Chondrocyte (in vitro differentiated cells): ENCODE measurements around the gene SIGLEC7. TPM values are rescaled to one million over a fixed set of nuclear protein-coding genes. Genes with fewer than 3 reads are reported as not detected.

Experiments used
- DNase-seq: peaks from one replicate; pipeline ENCODE4 v3.0.0; 2021; ENCODE audit warnings: mixed read lengths, low spot score
- H3K27ac Mint-ChIP-seq: one replicate; pipeline ENCODE4 v1.8.0; 2021; ENCODE audit warnings: mild to moderate bottlenecking, moderate library complexity, mixed read lengths; ENCODE audit not compliant: unreplicated experiment
- H3K27me3 Mint-ChIP-seq: 2 replicates; pipeline ENCODE4 v1.8.0; 2021; ENCODE audit warnings: low read depth, mixed read lengths
- H3K36me3 Mint-ChIP-seq: 2 replicates; pipeline ENCODE4 v1.8.0; 2021; ENCODE audit warnings: low read depth, mixed read lengths
- H3K4me1 Mint-ChIP-seq: 2 replicates; pipeline ENCODE4 v1.8.0; 2021; ENCODE audit warnings: low read depth, mild to moderate bottlenecking, mixed read lengths
- H3K4me3 Mint-ChIP-seq: one replicate; pipeline ENCODE4 v1.8.0; 2021; ENCODE audit warnings: mild to moderate bottlenecking, moderate library complexity, mixed read lengths; ENCODE audit not compliant: unreplicated experiment
- H3K9me3 Mint-ChIP-seq: 2 replicates; pipeline ENCODE4 v1.8.0; 2021; ENCODE audit warnings: low read depth, mixed read lengths
- total RNA-seq: library from RNA; stranded (reverse); gene quantifications from 3 replicates; pipeline ENCODE4 v1.2.1, GENCODE V29; 2021
- TF ChIP-seq, protein P1 (sequence below): fragments of 200-600 bp; sonication (generic); IDR thresholded peaks from 2 replicates; pipeline ENCODE4 v1.5.0; 2021; ENCODE audit warnings: antibody characterized with exemption, mild to moderate bottlenecking, moderate library complexity

The SIGLEC7 gene
- total RNA-seq, 1 donor from 2014 or later = not detected

DNA sequence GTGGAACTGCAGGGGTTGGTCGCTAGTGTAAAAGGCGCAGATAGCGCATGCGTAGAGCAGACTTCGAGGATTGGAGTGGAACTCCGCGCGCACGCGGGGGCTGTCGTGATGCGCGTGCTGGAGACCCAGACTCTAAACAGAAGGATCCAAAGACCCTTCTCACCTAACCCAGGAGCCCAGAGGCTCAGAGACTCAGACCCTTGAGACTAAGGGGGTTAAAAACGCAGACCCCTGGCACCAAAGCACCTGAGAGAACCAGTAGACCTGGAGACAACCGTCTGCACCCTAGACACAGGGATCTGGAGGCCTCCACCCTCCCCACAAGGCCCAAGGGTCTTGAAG lies 33.3 kb upstream of the SIGLEC7 start:
- Mint-ChIP-seq H3K36me3 (peaks cover 2% of the 10 kb centered on the region), H3K27me3 (peaks cover 3% of the 10 kb centered on the region), H3K4me1 (peaks cover 12% of the 10 kb centered on the region), H3K4me3 (peak overlapping the region; percentile 91), H3K9me3 (no peaks in the 10 kb centered on the region), H3K27ac (peak overlapping the region; percentile 93)
- TF ChIP-seq, protein P1, sequence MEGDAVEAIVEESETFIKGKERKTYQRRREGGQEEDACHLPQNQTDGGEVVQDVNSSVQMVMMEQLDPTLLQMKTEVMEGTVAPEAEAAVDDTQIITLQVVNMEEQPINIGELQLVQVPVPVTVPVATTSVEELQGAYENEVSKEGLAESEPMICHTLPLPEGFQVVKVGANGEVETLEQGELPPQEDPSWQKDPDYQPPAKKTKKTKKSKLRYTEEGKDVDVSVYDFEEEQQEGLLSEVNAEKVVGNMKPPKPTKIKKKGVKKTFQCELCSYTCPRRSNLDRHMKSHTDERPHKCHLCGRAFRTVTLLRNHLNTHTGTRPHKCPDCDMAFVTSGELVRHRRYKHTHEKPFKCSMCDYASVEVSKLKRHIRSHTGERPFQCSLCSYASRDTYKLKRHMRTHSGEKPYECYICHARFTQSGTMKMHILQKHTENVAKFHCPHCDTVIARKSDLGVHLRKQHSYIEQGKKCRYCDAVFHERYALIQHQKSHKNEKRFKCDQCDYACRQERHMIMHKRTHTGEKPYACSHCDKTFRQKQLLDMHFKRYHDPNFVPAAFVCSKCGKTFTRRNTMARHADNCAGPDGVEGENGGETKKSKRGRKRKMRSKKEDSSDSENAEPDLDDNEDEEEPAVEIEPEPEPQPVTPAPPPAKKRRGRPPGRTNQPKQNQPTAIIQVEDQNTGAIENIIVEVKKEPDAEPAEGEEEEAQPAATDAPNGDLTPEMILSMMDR = no peak
- DNase-seq = no peak

DNA sequence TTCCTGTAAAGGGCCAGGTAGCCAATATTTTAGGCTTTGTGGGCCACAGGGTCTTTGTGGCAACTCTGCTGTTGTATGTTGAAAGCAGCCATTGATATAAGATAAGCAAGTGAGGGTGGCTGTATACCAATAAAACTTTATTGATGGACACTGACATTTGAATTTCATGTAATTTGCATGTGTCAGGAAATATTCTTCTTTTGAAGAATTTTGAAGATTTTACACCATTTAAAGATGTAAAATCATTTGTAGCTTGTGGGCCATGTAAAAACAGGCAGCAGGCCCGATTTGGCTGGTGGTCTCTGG lies 31.5 kb upstream of the SIGLEC7 start:
- Mint-ChIP-seq H3K36me3 (no peaks in the 10 kb centered on the region), H3K27me3 (peaks cover 9% of the 10 kb centered on the region)

DNA sequence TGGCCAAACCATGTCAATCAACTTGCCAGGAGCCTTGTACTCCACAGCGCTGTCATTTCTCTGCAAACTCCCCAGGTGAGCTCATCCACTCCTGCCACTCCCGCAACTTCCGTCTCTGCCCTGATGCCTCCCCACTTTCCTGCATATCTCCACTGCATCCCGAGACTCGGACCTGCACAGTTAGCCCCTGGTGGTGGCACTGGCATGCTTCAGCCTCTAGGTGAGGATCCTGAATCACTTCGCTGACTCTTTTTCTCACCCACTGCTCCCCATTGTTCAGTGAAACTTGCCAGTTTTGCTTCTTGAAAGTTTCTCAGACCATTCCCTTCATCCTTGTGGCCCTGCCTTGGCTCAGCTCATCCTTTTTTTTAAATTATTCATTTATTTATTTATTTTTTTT lies 30.5 kb upstream of the SIGLEC7 start:
- H3K4me1 Mint-ChIP-seq = peaks cover 12% of the 10 kb centered on the region

More for the DNA sequence above, 31.5 kb upstream of the SIGLEC7 start:
- TF ChIP-seq, protein P1 = no peak
- Mint-ChIP-seq H3K27ac (no peak overlapping the region), H3K4me3 (no peak overlapping the region), H3K4me1 (peaks cover 12% of the 10 kb centered on the region), H3K9me3 (no peaks in the 10 kb centered on the region)
- DNase-seq = no peak

DNA sequence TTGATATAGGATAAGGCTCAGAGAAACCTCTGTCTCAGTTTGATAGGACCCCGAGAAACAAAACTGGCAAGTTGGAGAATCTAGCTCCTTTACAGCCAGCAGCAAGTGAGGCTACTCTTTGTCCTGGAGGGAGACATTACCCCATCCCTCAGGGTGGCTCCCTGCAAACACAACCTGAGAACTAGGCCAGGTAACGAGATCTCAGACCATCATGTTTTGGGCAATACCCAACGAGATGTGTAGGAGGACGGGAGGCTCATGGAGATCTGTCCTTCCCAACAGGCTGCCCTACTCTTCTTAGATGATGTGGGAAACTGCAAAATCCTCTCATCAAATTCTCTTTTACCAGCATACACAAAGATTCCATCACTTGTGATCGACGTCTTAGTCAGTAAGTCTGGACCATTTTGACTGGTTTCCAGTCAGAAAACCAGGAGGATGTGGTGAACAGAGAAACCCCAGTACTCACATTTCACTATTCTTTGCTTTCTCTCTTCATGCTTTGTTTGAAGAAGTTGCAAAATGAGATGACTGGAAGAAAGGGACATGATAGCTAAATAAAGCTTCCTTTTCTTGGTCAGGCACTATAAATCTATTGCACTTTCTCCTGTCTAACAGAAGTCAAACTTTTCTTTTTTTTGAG lies 27.9 kb upstream of the SIGLEC7 start:
- Mint-ChIP-seq H3K27me3 (peaks cover 21% of the 10 kb centered on the region), H3K9me3 (no peaks in the 10 kb centered on the region), H3K4me3 (no peak overlapping the region), H3K27ac (no peak overlapping the region), H3K4me1 (no peaks in the 10 kb centered on the region), H3K36me3 (no peaks in the 10 kb centered on the region)
- TF ChIP-seq, protein P1 = no peak
- DNase-seq = no peak

More for the DNA sequence above, 30.5 kb upstream of the SIGLEC7 start:
- peak; percentile 61 for DNase-seq
- no peaks in the 10 kb centered on the region for H3K36me3 Mint-ChIP-seq
- TF ChIP-seq, protein P1 = peak; percentile 30
- H3K4me3 Mint-ChIP-seq = no peak overlapping the region
- peaks cover 15% of the 10 kb centered on the region for H3K27me3 Mint-ChIP-seq
- H3K9me3 Mint-ChIP-seq = no peaks in the 10 kb centered on the region
- no peak overlapping the region for H3K27ac Mint-ChIP-seq

DNA sequence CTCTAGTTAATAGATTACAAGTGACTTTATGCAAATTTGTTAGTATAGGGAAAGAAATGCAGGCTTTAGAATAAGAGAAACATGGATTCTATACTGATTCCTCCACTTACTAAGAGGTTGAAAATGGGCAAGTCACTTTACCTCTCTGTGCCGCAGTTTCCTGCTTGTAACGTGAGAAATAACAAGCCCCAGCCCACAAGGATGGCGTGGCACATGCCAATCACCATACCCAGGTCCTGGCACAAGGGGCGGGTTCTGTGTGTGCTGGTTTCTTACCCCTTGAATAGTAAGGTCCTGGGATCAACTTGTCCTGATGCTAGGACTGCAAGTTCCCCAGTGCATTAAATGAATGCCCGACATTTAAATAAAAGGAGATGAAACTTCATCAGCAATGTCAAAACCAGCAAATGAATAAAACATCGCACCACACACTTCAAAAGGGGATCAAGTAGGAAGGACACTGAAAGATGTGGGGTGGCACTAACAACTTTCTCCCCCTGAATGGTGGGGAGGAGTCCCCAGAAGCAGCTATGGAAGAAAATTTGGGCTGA lies 25.3 kb upstream of the SIGLEC7 start:
- no peak overlapping the region for H3K4me3 Mint-ChIP-seq
- no peaks in the 10 kb centered on the region for H3K9me3 Mint-ChIP-seq
- no peaks in the 10 kb centered on the region for H3K4me1 Mint-ChIP-seq
- no peak for DNase-seq
- H3K27me3 Mint-ChIP-seq = peaks cover 19% of the 10 kb centered on the region
- TF ChIP-seq, protein P1 = no peak
- no peak overlapping the region for H3K27ac Mint-ChIP-seq
- no peaks in the 10 kb centered on the region for H3K36me3 Mint-ChIP-seq
